B cell (primary cell): ENCODE results near the gene MAZ.

Experiments used
- EZH2 ChIP-seq: IDR thresholded peaks from 2 replicates; pipeline ENCODE4 v1.6.1; 2012; ENCODE audit warnings: borderline replicate concordance, low read depth, mild to moderate bottlenecking, moderate library complexity, low read length; ENCODE audit not compliant: insufficient read depth, poor library complexity, severe bottlenecking
- TF ChIP-seq, protein P1 (sequence below): fragments of 200-600 bp; IDR thresholded peaks from one replicate; pipeline ENCODE4 v1.8.0; 2022; ENCODE audit warnings: antibody characterized with exemption, mild to moderate bottlenecking

DNA sequence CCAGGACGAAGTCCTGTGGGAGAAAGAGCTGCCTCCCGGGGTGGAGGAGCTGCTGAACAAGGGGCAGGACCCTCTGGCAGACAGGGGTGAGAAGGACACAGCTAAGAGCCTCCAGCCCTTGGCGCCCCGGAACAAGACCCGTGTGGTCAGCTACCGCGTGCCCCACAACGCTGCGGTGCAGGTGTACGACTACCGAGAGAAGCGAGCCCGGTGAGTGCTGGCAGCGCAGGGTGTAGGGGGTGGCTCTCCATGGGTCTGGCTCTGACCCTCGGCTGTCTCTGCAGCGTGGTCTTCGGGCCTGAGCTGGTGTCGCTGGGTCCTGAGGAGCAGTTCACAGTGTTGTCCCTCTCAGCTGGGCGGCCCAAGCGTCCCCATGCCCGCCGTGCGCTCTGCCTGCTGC is 35.3 kb downstream of the MAZ start:
- TF ChIP-seq, protein P1, sequence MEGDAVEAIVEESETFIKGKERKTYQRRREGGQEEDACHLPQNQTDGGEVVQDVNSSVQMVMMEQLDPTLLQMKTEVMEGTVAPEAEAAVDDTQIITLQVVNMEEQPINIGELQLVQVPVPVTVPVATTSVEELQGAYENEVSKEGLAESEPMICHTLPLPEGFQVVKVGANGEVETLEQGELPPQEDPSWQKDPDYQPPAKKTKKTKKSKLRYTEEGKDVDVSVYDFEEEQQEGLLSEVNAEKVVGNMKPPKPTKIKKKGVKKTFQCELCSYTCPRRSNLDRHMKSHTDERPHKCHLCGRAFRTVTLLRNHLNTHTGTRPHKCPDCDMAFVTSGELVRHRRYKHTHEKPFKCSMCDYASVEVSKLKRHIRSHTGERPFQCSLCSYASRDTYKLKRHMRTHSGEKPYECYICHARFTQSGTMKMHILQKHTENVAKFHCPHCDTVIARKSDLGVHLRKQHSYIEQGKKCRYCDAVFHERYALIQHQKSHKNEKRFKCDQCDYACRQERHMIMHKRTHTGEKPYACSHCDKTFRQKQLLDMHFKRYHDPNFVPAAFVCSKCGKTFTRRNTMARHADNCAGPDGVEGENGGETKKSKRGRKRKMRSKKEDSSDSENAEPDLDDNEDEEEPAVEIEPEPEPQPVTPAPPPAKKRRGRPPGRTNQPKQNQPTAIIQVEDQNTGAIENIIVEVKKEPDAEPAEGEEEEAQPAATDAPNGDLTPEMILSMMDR: no peak
- TF ChIP-seq EZH2: no peak
